Testis (tissue), 3 donors: Measurements from ENCODE around the gene SNAI1. TPM values are rescaled to one million over a fixed set of nuclear protein-coding genes. Genes with fewer than 3 reads are reported as not detected.

Source experiments
- DNase-seq: peaks from one replicate; pipeline ENCODE4 v3.0.0-alpha.2; 2019
- H3K27ac ChIP-seq, 2 donors: fragments of 200-600 bp; sonication (generic); one replicate each; pipeline ENCODE4 v1.5.1; 2019
- H3K27me3 ChIP-seq: fragments of 200-600 bp; sonication (generic); one replicate; pipeline ENCODE4 v1.5.1; 2019
- H3K36me3 ChIP-seq: fragments of 200-600 bp; sonication (generic); one replicate; pipeline ENCODE4 v1.5.1; 2017; ENCODE audit warnings: low read depth; ENCODE audit errors: missing control alignments
- H3K4me1 ChIP-seq: fragments of 200-600 bp; sonication (generic); one replicate; pipeline ENCODE4 v1.5.1; 2019
- H3K4me3 ChIP-seq, 2 donors: fragments of 200-600 bp; sonication (generic); one replicate each; pipeline ENCODE4 v1.5.1; 2017 to 2019
- H3K9me3 ChIP-seq: fragments of 200-600 bp; sonication (generic); one replicate; pipeline ENCODE4 v1.5.1; 2017
- CTCF ChIP-seq, 3 experiments: fragments of 450-650 bp in 2 of 3; fragments of 200-600 bp in 1 of 3; sonication (generic) in 1 of 3; IDR thresholded peaks; one replicate each; pipeline ENCODE4 v1.5.1; 2016 to 2019; ENCODE audit warnings: antibody characterized with exemption in 3 of 3, mild to moderate bottlenecking in 2 of 3, moderate library complexity in 1 of 3
- POLR2A ChIP-seq: fragments of 450-650 bp; IDR thresholded peaks from one replicate; pipeline ENCODE4 v1.6.1; 2017; ENCODE audit warnings: antibody characterized with exemption, mild to moderate bottlenecking, moderate library complexity
- WGBS, 2 donors: methylation state at CpG; one replicate each; pipeline ENCODE4 v1.1.5; 2018; 5-methylcytosine and 5-hydroxymethylcytosine counted together
- intact Hi-C: fragments of 100-400 bp; cut with DNase I; formaldehyde crosslinking; loops from one replicate; pipeline ENCODE4 v1.15.1; 2023; ENCODE audit warnings: low total_unique reads
- polyA plus RNA-seq: library from polyadenylated mRNA; stranded (reverse); fragments of 350-450 nt; fragmentation: Illumina TruSeq; extraction: RNeasy Lipid Tissue Mini Kit (QIAGEN cat#74804); gene quantifications from one replicate; pipeline ENCODE4 v1.2.3, GENCODE V29; 2014; ENCODE audit warnings: low read depth, low replicate concordance; ENCODE audit not compliant: insufficient read depth
- total RNA-seq, 2 donors: library from RNA; depleted of rRNA; stranded (reverse); fragments of >200 nt; gene quantifications; one replicate each; pipeline ENCODE4 v1.2.3, GENCODE V29; 2016

Gene SNAI1
- total and polyA plus RNA-seq, 3 donors from 2014 or later, result 4.0 to 7.6 (median 7.0) TPM

DNA sequence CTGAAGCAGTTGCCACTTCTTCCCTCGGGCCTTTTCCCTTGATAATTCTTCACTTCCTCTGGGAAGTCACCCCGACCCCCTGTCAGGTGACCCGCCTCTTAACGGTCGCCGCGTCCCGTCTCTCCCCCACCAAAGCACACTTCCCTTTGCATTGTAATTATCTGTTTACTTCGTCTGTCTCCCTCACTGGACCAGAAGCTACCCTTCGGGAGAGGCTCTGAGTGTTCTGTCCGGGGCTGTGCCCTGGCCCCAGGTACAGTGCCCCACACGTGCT is 771 bp upstream of the SNAI1 start:
- Histone ChIP-seq H3K36me3 (no peaks in the 10 kb centered on the region), H3K9me3 (no peaks in the 10 kb centered on the region), H3K4me1 (peaks cover 25% of the 10 kb centered on the region), H3K4me3 (peak overlapping the region; percentile 61 to 70), H3K27ac (peak overlapping the region in 1 of 2 donors; percentile 35), H3K27me3 (no peaks in the 10 kb centered on the region)
- no peak for TF ChIP-seq POLR2A
- no peak for TF ChIP-seq CTCF (IDR thresholded peaks at IDR 0.05)
- no peak for DNase-seq
- WGBS, 2 donors, result 16 to 33% methylated on average over 11 to 12 of the region's 12 CpGs
- intact Hi-C loops, result loop anchor here (5.0 kb wide), 1 partner anchor 90 kb away; no protein-coding TSS in a partner anchor

DNA sequence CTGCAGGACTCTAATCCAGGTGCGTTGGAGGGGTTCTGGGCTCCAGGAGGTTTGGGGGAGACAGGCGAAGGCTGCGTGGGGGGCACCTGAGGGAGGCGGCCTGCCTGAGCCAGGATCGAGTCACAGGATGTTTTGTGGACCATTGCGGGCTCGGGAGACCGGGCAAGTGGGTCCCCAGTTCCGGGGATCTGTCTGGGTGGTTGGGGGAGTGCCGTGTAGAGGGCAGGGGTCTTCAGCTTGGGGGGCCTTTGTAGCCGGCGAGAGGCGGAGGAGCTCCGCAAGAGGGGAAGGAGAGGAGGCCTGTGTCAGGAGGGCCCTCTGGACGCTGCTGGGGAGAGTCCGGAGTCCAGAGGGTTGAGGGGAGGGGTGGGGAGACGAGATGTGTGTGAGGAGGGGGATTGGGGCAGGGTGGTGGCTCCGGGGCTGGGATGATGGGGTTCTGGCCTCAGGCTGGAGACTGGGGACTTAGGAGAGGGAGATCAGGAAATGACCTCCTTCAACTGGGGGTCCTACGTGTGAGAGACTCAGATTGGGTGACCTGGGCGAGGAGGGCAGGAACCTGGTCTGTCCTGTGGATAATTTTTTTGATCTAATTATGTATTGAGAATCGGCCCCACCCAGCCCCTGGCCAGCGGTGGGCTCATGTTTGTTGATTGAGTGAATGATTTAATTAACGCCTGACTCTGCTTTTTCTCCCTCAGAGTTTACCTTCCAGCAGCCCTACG is 505 bp downstream of the SNAI1 start:
- H3K27me3 ChIP-seq, result no peaks in the 10 kb centered on the region
- TF ChIP-seq CTCF (IDR thresholded peaks at IDR 0.05) (no peak), POLR2A (no peak)
- intact Hi-C loops, result loop anchor here (5.0 kb wide), 1 partner anchor 89 kb away; no protein-coding TSS in a partner anchor
- peak overlapping the region; percentile 48 to 76 for H3K27ac ChIP-seq
- H3K4me1 ChIP-seq, result peaks cover 30% of the 10 kb centered on the region
- DNase-seq, result no peak
- peak overlapping the region; percentile 61 to 70 for H3K4me3 ChIP-seq
- no peaks in the 10 kb centered on the region for H3K9me3 ChIP-seq
- 11 to 13% methylated on average over 22 to 24 of the region's 24 CpGs for WGBS, 2 donors
- H3K36me3 ChIP-seq, result no peaks in the 10 kb centered on the region

GRCh38 chr20:49983848-49984408 is 1.1 kb downstream of the SNAI1 start:
- peak; percentile 37 for DNase-seq
- no peaks in the 10 kb centered on the region for H3K36me3 ChIP-seq
- peak overlapping the region; percentile 48 to 76 for H3K27ac ChIP-seq
- peak overlapping the region; percentile 61 to 70 for H3K4me3 ChIP-seq
- no peaks in the 10 kb centered on the region for H3K9me3 ChIP-seq
- WGBS, 2 donors, result 41 to 49% methylated on average over 10 to 18 of the region's 18 CpGs
- no peak for TF ChIP-seq POLR2A
- TF ChIP-seq CTCF (IDR thresholded peaks at IDR 0.05), result no peak
- intact Hi-C loops, result loop anchor here (5.0 kb wide), 1 partner anchor 88 kb away; no protein-coding TSS in a partner anchor
- H3K27me3 ChIP-seq, result no peaks in the 10 kb centered on the region
- H3K4me1 ChIP-seq, result peaks cover 32% of the 10 kb centered on the region

GRCh38 chr20:49984426-49985153 is 1.8 kb downstream of the SNAI1 start:
- no peaks in the 10 kb centered on the region for H3K36me3 ChIP-seq
- H3K9me3 ChIP-seq, result no peaks in the 10 kb centered on the region
- no peaks in the 10 kb centered on the region for H3K27me3 ChIP-seq
- peak overlapping the region; percentile 61 to 70 for H3K4me3 ChIP-seq
- intact Hi-C loops, result loop anchor here (5.0 kb wide), 1 partner anchor 88 kb away; no protein-coding TSS in a partner anchor
- 56 to 66% methylated on average over 12 to 13 of the region's 13 CpGs for WGBS, 2 donors
- DNase-seq, result no peak
- H3K27ac ChIP-seq, result peak overlapping the region in 1 of 2 donors; percentile 76
- TF ChIP-seq CTCF (IDR thresholded peaks at IDR 0.05) (no peak), POLR2A (no peak)
- H3K4me1 ChIP-seq, result peaks cover 33% of the 10 kb centered on the region
